Tibial nerve (tissue), 4 donors: ENCODE measurements around the gene FTMT.

Experiments used
- EP300 ChIP-seq, 2 donors: sonication (generic); formaldehyde crosslinking; IDR thresholded peaks; one replicate each; pipeline ENCODE4 v1.6.1; 2017; ENCODE audit warnings: antibody characterized with exemption in 2 of 2, mild to moderate bottlenecking in 1 of 2
- POLR2A ChIP-seq, 2 donors: fragments of 450-650 bp; IDR thresholded peaks; one replicate each; pipeline ENCODE4 v1.6.1; 2017; ENCODE audit warnings: antibody characterized with exemption in 2 of 2, mild to moderate bottlenecking in 2 of 2, moderate library complexity in 2 of 2
- TF ChIP-seq, protein P1 (sequence below), 5 experiments: fragments of 200-600 bp in 3 of 5; fragments of 450-650 bp in 2 of 5; sonication (generic) in 3 of 5; IDR thresholded peaks; one replicate each; pipeline ENCODE4 v1.5.1; 2016 to 2019; ENCODE audit warnings: antibody characterized with exemption in 5 of 5, mild to moderate bottlenecking in 3 of 5, moderate library complexity in 2 of 5

DNA sequence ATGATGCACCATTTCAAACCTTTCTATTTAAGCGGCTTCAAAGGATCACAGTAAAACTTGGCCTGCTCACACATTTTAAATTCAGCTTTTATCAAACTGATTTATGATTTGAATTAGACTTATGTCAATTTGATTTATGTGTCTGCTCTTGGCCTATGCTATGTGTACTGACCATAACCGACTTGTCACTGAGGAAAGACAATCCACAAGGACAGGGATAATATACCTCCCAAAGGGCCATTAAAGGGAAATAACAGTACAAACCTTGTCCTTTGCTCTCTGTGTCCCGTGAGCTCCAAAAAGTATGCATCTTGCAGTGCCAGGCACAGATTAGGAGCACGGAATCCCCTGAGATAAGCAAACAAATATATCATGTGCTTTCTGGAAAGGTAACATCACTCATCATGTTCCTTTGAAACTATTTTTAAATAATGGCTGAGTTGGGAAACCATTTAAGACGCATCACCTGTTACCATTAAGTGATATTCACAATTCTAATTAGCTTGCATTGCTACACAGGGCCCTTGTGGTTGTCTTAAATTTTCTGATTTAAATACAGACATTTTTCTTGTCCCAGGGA lies 31.9 kb upstream of the FTMT start:
- TF ChIP-seq, protein P1, sequence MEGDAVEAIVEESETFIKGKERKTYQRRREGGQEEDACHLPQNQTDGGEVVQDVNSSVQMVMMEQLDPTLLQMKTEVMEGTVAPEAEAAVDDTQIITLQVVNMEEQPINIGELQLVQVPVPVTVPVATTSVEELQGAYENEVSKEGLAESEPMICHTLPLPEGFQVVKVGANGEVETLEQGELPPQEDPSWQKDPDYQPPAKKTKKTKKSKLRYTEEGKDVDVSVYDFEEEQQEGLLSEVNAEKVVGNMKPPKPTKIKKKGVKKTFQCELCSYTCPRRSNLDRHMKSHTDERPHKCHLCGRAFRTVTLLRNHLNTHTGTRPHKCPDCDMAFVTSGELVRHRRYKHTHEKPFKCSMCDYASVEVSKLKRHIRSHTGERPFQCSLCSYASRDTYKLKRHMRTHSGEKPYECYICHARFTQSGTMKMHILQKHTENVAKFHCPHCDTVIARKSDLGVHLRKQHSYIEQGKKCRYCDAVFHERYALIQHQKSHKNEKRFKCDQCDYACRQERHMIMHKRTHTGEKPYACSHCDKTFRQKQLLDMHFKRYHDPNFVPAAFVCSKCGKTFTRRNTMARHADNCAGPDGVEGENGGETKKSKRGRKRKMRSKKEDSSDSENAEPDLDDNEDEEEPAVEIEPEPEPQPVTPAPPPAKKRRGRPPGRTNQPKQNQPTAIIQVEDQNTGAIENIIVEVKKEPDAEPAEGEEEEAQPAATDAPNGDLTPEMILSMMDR (IDR thresholded peaks at IDR 0.05): no peak
- TF ChIP-seq POLR2A (IDR thresholded peaks at IDR 0.05): no peak
- no peak for TF ChIP-seq EP300 (IDR thresholded peaks at IDR 0.05)
